ENCODE data around the gene TVP23A. TPM values are rescaled to one million over a fixed set of nuclear protein-coding genes. Genes with fewer than 3 reads are reported as not detected.

The TVP23A gene
- total and polyA plus RNA-seq, 8 donors = 0.15 to 4.4 (median 0.34) TPM; not detected in 4

GRCh38 chr16:10836174-10836853 lies 17.7 kb upstream of the TVP23A start:
- WGBS, 5 donors = 71 to 90% (median 78%) methylated on average over 1 of the region's 1 CpG

GRCh38 chr16:10835281-10835931 lies 16.8 kb upstream of the TVP23A start:
- TF ChIP-seq POLR2AphosphoS5 (IDR thresholded peaks at IDR 0.05) (no peak), EP300 (IDR thresholded peaks at IDR 0.05) (no peak), POLR2A (IDR thresholded peaks at IDR 0.05) (no peak), CTCF (IDR thresholded peaks at IDR 0.05) (no peak)
- H3K4me3 ChIP-seq = no peak overlapping the region
- no peak overlapping the region for H3K27ac ChIP-seq
- no peaks in the 10 kb centered on the region for H3K36me3 ChIP-seq
- H3K27me3 ChIP-seq = no peaks in the 10 kb centered on the region
- H3K9me3 ChIP-seq = no peaks in the 10 kb centered on the region
- H3K4me1 ChIP-seq = peaks cover 0 to 4% (median 0%) of the 10 kb centered on the region in 4 donors
- intact Hi-C loops (cut with DNase I; ENCODE audit: low total_unique reads) = no loop called here
- DNase-seq = no peak
- 72 to 92% (median 88%) methylated on average over 5 to 7 of the region's 7 CpGs for WGBS, 5 donors

More at GRCh38 chr16:10836174-10836853, 17.7 kb upstream of the TVP23A start:
- H3K9me3 ChIP-seq = no peaks in the 10 kb centered on the region
- no peaks in the 10 kb centered on the region for H3K36me3 ChIP-seq
- TF ChIP-seq CTCF (IDR thresholded peaks at IDR 0.05) = no peak
- no peak for TF ChIP-seq POLR2A (IDR thresholded peaks at IDR 0.05)
- no peak for TF ChIP-seq EP300 (IDR thresholded peaks at IDR 0.05)
- no peak for TF ChIP-seq POLR2AphosphoS5 (IDR thresholded peaks at IDR 0.05)
- intact Hi-C loops (cut with DNase I; ENCODE audit: low total_unique reads) = no loop called here
- peaks cover 0 to 4% (median 0%) of the 10 kb centered on the region in 4 donors for H3K4me1 ChIP-seq
- no peak overlapping the region for H3K27ac ChIP-seq
- H3K27me3 ChIP-seq = peaks cover 0 to 4% (median 0%) of the 10 kb centered on the region in 3 donors
- no peak for DNase-seq
- H3K4me3 ChIP-seq = no peak overlapping the region

GRCh38 chr16:10834766-10835165 lies 16.2 kb upstream of the TVP23A start:
- Histone ChIP-seq H3K9me3 (no peaks in the 10 kb centered on the region), H3K36me3 (no peaks in the 10 kb centered on the region), H3K27me3 (no peaks in the 10 kb centered on the region), H3K4me1 (peaks cover 0 to 8% (median 2%) of the 10 kb centered on the region in 4 donors), H3K4me3 (no peak overlapping the region), H3K27ac (no peak overlapping the region)
- intact Hi-C loops (cut with DNase I; ENCODE audit: low total_unique reads) = no loop called here
- no peak for TF ChIP-seq EP300 (IDR thresholded peaks at IDR 0.05)
- no peak for TF ChIP-seq POLR2A (IDR thresholded peaks at IDR 0.05)
- 65 to 95% (median 89%) methylated on average over 1 of the region's 1 CpG for WGBS, 5 donors
- DNase-seq = no peak

GRCh38 chr16:10834130-10834529 lies 15.5 kb upstream of the TVP23A start:
- DNase-seq = no peak
- Histone ChIP-seq H3K27me3 (no peaks in the 10 kb centered on the region), H3K36me3 (no peaks in the 10 kb centered on the region), H3K9me3 (no peaks in the 10 kb centered on the region), H3K4me1 (peaks cover 4 to 12% (median 7%) of the 10 kb centered on the region in 4 donors), H3K4me3 (no peak overlapping the region), H3K27ac (no peak overlapping the region)
- 68 to 86% (median 82%) methylated on average over 10 of the region's 10 CpGs for WGBS, 5 donors
- TF ChIP-seq POLR2A (IDR thresholded peaks at IDR 0.05) = no peak
- TF ChIP-seq EP300 (IDR thresholded peaks at IDR 0.05) = no peak
- TF ChIP-seq POLR2AphosphoS5 (IDR thresholded peaks at IDR 0.05) = no peak
- no peak for TF ChIP-seq CTCF (IDR thresholded peaks at IDR 0.05)
- intact Hi-C loops (cut with DNase I; ENCODE audit: low total_unique reads) = no loop called here

Measured in stomach (tissue), 9 donors.